Pancreas (tissue), 10 donors: Measurements from ENCODE around the gene NXT1. TPM values are rescaled to one million over a fixed set of nuclear protein-coding genes. Genes with fewer than 3 reads are reported as not detected.

Experiments
- ATAC-seq, 4 donors: fragments of 200-7000 bp; cut with Tn5 transposase; one replicate each; pipeline versions ENCODE4 v1.8.0 to v1.9.1; 2020; ENCODE audit warnings: mild to moderate bottlenecking in 4 of 4, moderate library complexity in 4 of 4
- DNase-seq, 6 donors: peaks; one replicate each; pipeline ENCODE4 v3.0.0-alpha.2; 2020
- FAIRE-seq: peaks from 2 replicates; lab custom pipeline; 2012; peaks lifted over from hg19 to GRCh38; lab: Jason Lieb, UNC
- H3K27ac ChIP-seq, 4 donors: fragments of 200-600 bp; sonication (generic); 1 replicate in 3 of 4; 2 replicates in 1 of 4; pipeline versions ENCODE4 v1.5.0 to v1.8.0; 2020
- H3K27me3 ChIP-seq, 4 donors: fragments of 200-600 bp; one replicate each; pipeline ENCODE4 v1.8.0; 2021
- H3K36me3 ChIP-seq, 3 donors: fragments of 200-600 bp; sonication (generic) in 1 of 3; one replicate each; pipeline versions ENCODE4 v1.5.0 to v1.8.0; 2020 to 2021
- H3K4me1 ChIP-seq, 3 donors: fragments of 200-600 bp; one replicate each; pipeline ENCODE4 v1.8.0; 2021
- H3K4me3 ChIP-seq, 4 donors: fragments of 200-600 bp; sonication (generic) in 2 of 4; one replicate each; pipeline versions ENCODE4 v1.5.0 to v1.8.0; 2020 to 2021
- H3K9me3 ChIP-seq, 4 donors: fragments of 200-600 bp; one replicate each; pipeline ENCODE4 v1.8.0; 2021
- WGBS, 2 donors: extraction: QIAGEN DNeasy Blood & Tissue Kit; methylation state at CpG; one replicate each; pipeline ENCODE4 v1.1.7; 2013; 5-methylcytosine and 5-hydroxymethylcytosine counted together
- intact Hi-C, 3 donors: fragments of 100-400 bp; cut with DNase I; formaldehyde crosslinking; loops; one replicate each; pipeline versions ENCODE4 v1.11.1 to v1.14.2; 2022
- polyA plus RNA-seq, 2 donors: library from polyadenylated mRNA; stranded (reverse); fragments of 200-250 nt; gene quantifications; one replicate each; pipeline ENCODE4 v1.2.3, GENCODE V29; 2013
- total RNA-seq, 6 donors: library from RNA; stranded (reverse); fragmentation: NEBNext Ultra II Directional in 4 of 6; extraction: Animal tissue kit (Norgen Biotek cat#: 25700) in 4 of 6; gene quantifications; one replicate each; pipeline versions ENCODE4 v1.2.1 to v1.2.4, GENCODE V29; 2021 to 2023
- TF ChIP-seq, protein P1 (sequence below), 4 donors: fragments of 200-600 bp; sonication (generic) in 3 of 4; IDR thresholded peaks; one replicate each; pipeline versions ENCODE4 v1.5.0 to v1.8.0; 2021; ENCODE audit warnings: antibody characterized with exemption in 4 of 4
- donor health status: healthy with polysubstance abuse.
- donor health status: DM: no; HTN: no; CAD: no; lungs with moderate emphysema.
- donor health status: DM: no; HTN: no; CAD: no.
- donor health status: control.
- donor health status: control.
- donor health status: Bipolar disorder and iron deficiency.
- donor health status: DM: yes; HTN: yes; CAD: no.
- donor health status: DM: no; HTN: no; CAD: no.
- donor health status: DM: no; HTN: no; CAD: no.
- donor health status: DM: yes; HTN: yes; CAD: no.

The NXT1 gene
- total and polyA plus RNA-seq, 8 donors = 4.2 to 9.6 (median 7.4) TPM

DNA sequence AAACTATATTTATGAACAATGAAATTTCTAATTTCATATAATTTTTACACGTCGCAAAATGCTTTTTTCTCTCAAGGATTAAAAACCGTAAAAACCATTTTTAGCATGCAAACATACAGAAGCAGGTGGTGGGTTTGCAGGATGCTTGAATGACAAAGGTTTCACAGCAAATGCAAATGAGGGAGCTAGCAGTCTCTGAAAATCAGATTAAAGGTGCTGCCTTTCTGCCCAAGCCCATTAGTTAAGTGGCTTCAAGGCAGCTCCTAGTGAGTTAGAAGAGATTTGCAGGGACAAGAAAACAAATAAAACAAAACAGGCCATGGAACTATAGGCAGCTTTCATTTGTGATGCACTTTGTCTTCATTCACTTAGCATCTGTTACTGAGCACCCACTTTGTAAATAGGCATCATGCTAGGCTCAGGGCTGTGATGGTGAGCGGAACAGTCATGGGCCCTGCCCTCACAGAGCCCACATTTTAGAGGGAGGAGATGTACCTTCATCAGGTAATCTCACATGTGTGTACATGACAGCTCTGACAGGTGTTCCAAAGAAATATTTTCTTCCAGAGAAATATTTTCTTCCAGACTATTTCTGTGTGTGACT is 41.2 kb downstream of the NXT1 start:
- FAIRE-seq = no peak
- H3K27me3 ChIP-seq = no peaks in the 10 kb centered on the region
- no peak for DNase-seq

DNA sequence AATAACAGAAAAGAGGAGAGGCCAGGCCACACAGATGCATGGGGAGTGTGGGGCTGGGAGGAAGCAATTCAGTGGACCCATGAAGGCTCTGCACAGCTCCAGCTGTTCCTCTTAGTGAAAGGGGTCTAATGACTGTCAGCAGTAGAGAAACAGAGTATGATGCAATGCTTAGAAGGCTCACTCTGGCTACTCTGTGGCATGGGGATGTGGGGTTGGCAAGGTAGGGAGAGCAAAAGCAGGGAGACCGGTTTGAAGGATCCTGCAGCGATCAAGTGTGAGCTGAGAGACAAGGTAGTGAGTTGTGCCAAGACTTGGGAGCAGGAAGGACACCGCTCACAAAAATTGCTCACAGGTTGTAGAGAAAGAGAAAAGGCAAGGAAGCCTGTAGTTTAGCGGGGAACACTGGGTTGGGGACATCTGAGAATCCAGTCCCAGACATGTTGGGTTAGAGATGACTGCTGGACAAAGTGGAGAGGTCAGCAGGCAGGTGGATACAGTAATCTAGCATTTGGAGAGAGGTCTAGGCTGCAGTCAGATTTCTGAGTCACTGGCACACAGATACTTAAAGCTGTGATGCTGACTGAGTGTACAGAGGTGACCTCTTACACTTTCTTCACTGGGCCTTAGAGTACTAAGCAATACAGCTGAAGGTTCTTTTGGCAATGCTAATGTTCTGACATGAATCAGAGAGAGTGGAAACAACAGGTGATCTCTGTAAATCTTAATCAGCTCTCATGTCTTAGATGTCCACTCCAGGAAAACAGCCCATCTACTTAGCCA is 43.6 kb downstream of the NXT1 start:
- Histone ChIP-seq H3K36me3 (peaks cover 0 to 6% (median 5%) of the 10 kb centered on the region in 3 donors), H3K27ac (no peak overlapping the region), H3K4me3 (no peak overlapping the region), H3K9me3 (no peaks in the 10 kb centered on the region), H3K27me3 (no peaks in the 10 kb centered on the region), H3K4me1 (no peaks in the 10 kb centered on the region)
- intact Hi-C loops = no loop called here
- DNase-seq (no peak), ATAC-seq (no peak), FAIRE-seq (no peak)
- WGBS, 2 donors = 96 to 98% methylated on average over 4 of the region's 4 CpGs
- TF ChIP-seq, protein P1, sequence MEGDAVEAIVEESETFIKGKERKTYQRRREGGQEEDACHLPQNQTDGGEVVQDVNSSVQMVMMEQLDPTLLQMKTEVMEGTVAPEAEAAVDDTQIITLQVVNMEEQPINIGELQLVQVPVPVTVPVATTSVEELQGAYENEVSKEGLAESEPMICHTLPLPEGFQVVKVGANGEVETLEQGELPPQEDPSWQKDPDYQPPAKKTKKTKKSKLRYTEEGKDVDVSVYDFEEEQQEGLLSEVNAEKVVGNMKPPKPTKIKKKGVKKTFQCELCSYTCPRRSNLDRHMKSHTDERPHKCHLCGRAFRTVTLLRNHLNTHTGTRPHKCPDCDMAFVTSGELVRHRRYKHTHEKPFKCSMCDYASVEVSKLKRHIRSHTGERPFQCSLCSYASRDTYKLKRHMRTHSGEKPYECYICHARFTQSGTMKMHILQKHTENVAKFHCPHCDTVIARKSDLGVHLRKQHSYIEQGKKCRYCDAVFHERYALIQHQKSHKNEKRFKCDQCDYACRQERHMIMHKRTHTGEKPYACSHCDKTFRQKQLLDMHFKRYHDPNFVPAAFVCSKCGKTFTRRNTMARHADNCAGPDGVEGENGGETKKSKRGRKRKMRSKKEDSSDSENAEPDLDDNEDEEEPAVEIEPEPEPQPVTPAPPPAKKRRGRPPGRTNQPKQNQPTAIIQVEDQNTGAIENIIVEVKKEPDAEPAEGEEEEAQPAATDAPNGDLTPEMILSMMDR (IDR thresholded peaks at IDR 0.05) = no peak

More for the DNA sequence above, 41.2 kb downstream of the NXT1 start:
- intact Hi-C loops = no loop called here
- ATAC-seq = no peak
- H3K4me1 ChIP-seq = no peaks in the 10 kb centered on the region
- no peak overlapping the region for H3K4me3 ChIP-seq
- no peaks in the 10 kb centered on the region for H3K9me3 ChIP-seq
- no peak overlapping the region for H3K27ac ChIP-seq
- TF ChIP-seq, protein P1 (IDR thresholded peaks at IDR 0.05) = no peak
- H3K36me3 ChIP-seq = peaks cover 0 to 6% (median 5%) of the 10 kb centered on the region in 3 donors
- WGBS, 2 donors = 96 to 97% methylated on average over 4 of the region's 4 CpGs

DNA sequence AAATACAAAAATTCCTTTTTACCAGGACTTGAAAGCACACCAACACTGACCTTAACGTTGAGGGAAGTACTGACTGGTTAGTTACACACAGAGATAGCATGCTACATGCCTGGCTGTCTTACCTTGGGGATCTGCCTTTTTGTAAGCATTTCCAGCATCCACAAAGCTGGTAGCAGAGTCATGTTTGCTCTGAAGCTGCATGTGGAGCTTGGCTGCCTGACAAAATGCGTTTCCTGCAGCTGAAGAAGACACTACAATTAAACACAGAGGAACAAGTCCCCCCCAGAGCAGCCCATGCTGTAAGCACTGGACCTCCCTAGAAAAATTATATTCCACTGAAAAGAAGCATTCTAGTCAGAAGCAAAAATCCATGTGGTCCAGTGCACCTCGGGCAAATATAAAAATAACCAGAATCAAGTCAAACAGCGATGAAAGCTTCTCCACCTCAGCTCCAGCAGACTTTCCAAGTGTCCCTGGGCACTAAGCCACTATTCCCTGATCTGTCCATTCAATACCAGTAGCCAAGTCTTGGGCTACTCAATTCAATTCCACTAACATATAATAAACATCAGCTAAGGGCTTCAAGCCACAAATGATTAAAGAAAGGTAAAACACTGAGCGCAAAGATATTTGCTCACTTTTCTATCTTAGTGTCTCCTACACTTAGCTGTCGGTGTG is 46.5 kb downstream of the NXT1 start:
- WGBS, 2 donors = 75% methylated on average over 6 of the region's 6 CpGs
- Histone ChIP-seq H3K27ac (no peak overlapping the region), H3K4me3 (no peak overlapping the region), H3K9me3 (no peaks in the 10 kb centered on the region), H3K36me3 (peaks cover 0 to 2% (median 0%) of the 10 kb centered on the region in 3 donors), H3K27me3 (no peaks in the 10 kb centered on the region), H3K4me1 (no peaks in the 10 kb centered on the region)
- intact Hi-C loops = no loop called here
- FAIRE-seq = no peak
- TF ChIP-seq, protein P1 (IDR thresholded peaks at IDR 0.05) = no peak
- DNase-seq = no peak
- ATAC-seq = no peak

DNA sequence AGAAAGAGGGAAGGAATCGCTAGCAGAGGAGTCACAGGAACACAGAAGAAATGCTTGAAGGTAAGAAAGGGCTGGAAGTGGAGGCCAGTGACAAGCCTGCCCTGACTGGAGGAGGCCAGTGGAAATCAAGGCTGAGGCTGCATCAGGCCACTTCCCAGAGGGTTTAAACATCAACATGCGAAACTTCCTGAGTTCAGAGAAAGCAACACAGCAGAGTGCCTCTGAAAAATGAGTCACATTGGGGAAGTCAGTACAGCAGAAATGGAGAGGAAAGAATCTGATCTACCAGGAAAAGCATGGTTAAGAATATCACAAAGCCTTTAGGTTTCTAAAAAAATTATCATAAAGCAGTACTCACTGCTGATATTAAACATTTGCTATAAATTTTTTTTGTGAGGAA is 47.4 kb downstream of the NXT1 start:
- Histone ChIP-seq H3K27me3 (no peaks in the 10 kb centered on the region), H3K4me1 (no peaks in the 10 kb centered on the region), H3K4me3 (no peak overlapping the region), H3K9me3 (no peaks in the 10 kb centered on the region), H3K27ac (no peak overlapping the region), H3K36me3 (peaks cover 0 to 2% (median 0%) of the 10 kb centered on the region in 3 donors)
- ATAC-seq (peak in 2 of 4 donors; percentile 49 to 56), FAIRE-seq (no peak), DNase-seq (no peak)
- intact Hi-C loops = no loop called here
- 81 to 90% methylated on average over 2 of the region's 2 CpGs for WGBS, 2 donors
- TF ChIP-seq, protein P1 (IDR thresholded peaks at IDR 0.05) = no peak
